GM12865 (cell line): ENCODE data around the gene ZFPM1.

Experiments used
- DNase-seq: peaks from one replicate; pipeline ENCODE4 v3.0.0; 2010; ENCODE audit warnings: low read depth
- H3K4me3 ChIP-seq: 2 replicates; pipeline ENCODE4 v1.5.1; 2011; ENCODE audit warnings: mild to moderate bottlenecking, low read depth, low read length, control low read depth
- CTCF ChIP-seq: IDR thresholded peaks from 2 replicates; pipeline ENCODE4 v1.5.1; 2011; ENCODE audit warnings: low read length, control low read depth, low read depth, inconsistent platforms; ENCODE audit not compliant: insufficient read depth; ENCODE audit errors: missing control alignments

ZFPM1 gene

DNA sequence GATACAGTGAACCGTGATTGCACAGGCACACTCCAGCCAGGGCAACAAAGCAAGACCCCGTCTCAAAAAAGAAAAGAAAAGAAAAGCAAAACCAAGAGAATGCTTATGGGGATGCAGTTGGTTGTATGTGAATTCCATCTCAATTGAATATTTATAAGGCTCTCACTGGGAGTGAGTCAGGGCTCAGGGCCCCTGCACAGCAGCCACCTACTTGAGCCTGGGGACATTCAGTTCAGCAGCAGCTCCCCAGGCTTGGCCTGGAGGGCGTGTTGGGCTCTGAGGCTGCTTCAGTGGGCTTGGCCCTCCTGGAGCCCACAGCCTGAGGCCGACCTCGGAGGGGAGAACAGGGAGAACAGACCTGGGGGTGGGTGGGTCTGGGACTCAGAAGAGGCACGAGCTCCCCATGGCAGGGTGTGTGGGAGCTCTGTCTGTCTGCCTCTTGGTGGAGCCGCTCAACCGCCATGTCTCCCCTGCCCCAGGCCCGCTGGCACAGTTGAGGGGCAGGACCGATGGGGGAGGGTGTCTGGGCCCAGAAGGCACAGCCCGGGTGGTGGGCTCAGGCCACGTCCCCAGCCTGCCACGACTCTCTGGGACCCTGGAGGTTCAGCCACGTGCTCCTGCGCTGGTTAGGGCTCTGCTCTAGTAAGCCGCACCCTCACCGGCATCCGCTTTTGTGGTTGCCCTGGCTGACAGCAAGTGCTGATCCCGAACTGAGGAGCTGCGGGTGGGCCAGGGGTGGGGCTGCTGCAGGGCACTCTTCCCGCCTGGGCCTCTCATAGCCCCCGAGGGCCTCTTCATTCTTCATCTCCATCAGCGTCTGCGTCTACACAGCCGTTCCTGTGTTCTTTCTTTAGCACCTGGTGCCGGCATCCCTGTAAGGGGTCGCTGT is 24.8 kb downstream of the ZFPM1 start:
- TF ChIP-seq CTCF, result no peak
- DNase-seq, result no peak
- no peak overlapping the region for H3K4me3 ChIP-seq

DNA sequence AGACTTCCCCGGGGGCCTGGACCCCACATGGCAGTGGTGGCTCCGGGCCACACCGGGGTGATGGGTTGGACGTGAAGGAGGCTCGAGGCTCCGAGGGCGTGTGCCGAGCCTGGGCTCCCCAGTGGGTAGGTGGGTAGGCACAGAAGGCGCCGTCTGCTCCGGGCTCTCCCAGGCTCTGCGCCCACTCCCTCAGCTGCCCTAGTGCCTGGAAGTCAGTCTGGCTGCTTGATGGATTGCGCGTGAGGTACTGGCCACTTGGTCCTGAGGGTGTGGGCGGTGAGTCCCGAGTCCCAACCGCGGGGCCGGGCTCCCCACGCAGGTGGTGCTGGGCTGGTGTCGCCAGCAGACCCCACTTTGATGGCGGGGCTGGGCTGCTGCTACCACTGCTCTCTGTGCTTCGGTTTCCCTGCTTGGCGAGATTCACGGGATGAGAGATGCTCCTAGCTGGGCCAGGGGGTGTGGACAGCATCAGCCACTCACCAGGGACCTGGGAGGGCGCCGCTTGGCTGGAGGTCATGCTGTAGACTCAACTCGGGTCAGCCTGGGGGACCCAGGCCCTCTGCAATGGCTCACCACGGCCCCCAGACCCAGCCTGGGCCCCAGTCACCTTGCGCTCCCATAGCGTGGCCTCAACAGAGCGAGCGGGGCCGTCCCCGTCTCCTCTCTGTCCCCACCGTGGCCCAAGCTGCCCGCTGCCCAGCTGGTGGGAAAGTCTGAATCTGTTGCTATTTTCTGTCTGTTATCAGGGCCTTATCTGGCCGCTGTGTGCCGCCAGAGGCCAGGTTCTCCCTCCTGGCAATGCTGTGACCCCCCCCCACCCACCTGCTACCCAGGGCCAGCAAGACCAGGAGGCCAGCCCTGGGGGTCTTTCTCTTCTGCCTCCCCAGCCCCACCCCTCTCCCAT is 26.1 kb downstream of the ZFPM1 start:
- H3K4me3 ChIP-seq, result no peak overlapping the region
- TF ChIP-seq CTCF, result no peak
- DNase-seq, result no peak

DNA sequence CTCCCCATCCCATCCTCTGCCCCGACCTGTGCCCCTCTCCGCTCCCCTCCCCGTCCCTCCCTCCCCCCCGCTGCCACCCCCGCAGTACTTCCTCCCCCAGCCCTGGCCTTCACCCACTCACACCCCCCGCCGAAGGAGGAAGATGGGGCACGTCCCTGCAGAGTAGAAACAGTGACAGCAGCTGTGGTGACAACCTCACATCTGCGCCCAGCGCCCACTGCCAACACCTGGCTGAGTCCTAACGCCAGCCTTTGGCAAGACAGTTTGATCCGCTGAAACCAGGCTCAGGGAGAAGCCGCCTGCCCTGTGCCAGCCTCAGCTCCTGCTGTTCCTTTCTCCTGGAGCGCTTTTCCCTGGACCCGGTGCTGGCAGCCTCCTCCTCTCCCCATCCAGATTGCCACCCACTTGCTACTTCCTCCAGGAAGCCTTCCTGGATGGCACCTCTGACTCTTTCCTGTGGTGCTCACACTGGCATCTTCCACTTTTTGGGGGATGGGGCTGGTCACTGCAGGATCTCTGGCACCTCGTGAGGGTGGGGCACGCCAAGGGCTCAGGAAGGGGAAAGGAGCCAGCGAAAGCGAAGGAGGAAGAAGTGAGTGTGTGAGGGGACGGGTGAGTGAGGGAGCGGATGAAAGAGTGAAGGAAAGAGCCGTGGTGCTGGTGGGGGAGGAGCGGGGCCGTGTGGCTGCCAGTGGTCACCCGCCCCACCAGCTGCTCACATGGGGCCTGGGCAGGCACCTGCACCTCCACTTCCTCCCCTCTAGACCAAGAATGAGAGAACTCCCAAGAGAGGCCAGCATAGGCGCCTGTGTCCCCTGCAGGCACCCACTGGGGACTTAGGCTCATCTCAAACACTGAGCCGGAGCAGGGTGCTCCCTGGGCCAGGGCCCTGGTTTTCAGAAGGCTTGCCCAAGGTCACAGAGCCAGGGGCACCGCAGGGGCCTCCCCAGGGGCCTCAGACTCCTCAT is 27.0 kb downstream of the ZFPM1 start:
- TF ChIP-seq CTCF, result no peak
- DNase-seq, result peak; percentile 52

DNA sequence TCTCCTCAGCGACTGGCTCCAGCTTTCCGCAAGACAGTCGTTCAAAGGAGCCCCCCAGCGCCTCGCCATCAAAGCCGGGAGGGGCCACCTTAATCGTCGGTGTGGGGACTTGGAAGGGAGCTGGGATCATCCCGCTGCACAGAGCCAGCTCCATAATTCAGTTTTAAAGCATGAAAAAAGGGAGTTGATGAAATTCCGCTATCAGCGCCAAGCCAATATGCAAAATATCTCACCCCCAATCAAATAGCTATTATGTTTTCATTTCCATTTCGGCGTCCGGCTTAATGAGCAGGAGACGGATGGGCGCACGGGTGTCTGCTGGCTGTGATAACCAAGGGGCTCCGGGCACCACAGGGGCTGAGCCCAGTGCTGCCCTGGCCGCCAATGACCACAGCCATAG is 27.7 kb downstream of the ZFPM1 start:
- H3K4me3 ChIP-seq, result no peak overlapping the region
- no peak for DNase-seq
- no peak for TF ChIP-seq CTCF

More for the DNA sequence above, 27.0 kb downstream of the ZFPM1 start:
- no peak overlapping the region for H3K4me3 ChIP-seq

DNA sequence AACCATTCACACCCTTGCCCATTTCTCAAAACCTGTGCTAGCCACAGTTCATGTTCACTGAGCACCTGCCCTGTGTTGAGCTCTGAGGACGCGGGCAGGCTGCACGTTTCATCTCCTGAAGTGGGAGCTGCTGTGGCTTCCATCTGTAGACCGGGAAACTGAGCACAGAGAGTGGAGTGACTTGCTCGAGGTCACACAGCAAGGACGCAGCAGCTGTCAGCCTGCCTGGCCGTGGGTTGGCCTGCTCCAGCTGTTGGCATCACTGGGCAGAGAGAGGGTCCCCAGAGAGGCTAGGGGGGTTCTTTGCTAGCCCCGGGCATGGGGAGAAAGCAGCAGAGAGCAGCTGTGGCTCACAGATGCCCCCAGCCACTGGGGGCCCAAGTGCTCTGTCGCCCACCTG is 28.8 kb downstream of the ZFPM1 start:
- no peak for TF ChIP-seq CTCF
- no peak for DNase-seq
- H3K4me3 ChIP-seq, result no peak overlapping the region
